ENCODE data around the gene ZDHHC13. TPM values are rescaled to one million over a fixed set of nuclear protein-coding genes. Genes with fewer than 3 reads are reported as not detected.

Gene ZDHHC13
- total and polyA plus RNA-seq, 10 of the 15 experiments (the other 5 are each of a cell fraction or from before 2014, with no cell fraction given) = 8.5 to 34.2 (median 20.4) TPM

DNA sequence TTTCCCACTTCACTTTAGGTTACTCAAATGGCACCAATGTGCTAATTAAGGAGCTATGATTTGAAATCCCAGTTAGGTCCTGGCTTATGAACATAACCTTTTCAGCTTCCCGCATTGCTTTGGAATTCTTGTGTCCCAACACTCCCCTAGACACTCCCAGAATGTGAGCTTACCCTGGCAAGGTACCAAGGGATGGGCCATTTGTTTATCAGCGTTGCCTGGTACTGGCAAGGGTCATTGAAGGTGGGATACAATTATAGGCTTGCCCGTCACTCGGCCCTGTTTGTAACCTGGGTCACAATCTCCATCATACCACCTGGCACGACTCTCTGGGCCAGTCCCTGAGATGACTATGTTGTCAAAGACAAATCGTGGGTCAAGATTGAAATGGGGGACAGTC, 79.5 kb downstream of the ZDHHC13 start (continued):
- TF ChIP-seq, protein P1, sequence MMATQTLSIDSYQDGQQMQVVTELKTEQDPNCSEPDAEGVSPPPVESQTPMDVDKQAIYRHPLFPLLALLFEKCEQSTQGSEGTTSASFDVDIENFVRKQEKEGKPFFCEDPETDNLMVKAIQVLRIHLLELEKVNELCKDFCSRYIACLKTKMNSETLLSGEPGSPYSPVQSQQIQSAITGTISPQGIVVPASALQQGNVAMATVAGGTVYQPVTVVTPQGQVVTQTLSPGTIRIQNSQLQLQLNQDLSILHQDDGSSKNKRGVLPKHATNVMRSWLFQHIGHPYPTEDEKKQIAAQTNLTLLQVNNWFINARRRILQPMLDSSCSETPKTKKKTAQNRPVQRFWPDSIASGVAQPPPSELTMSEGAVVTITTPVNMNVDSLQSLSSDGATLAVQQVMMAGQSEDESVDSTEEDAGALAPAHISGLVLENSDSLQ (IDR thresholded peaks at IDR 0.05) = no peak

- no peak overlapping the region for H3K4me3 ChIP-seq
- H3K27me3 ChIP-seq (replicated peaks in 1 of 2; ENCODE audit: control insufficient read depth in 2 of 2, insufficient read depth in 2 of 2, low read length in 1 of 2) = no peaks in the 10 kb centered on the region
- H3K9ac ChIP-seq (ENCODE audit: control insufficient read depth, insufficient read depth, low read length) = no peak overlapping the region
- intact Hi-C loops (cut with micrococcal nuclease; ENCODE audit: unreplicated experiment) = no loop called here
- 60% methylated on average over 7 of the region's 7 CpGs for WGBS (ENCODE audit: insufficient coverage, insufficient replicate concordance, low lambda C conversion rate, missing lambda C conversion rate)
- in situ Hi-C loops (cut with MboI) = no loop called here
- H4K20me1 ChIP-seq (ENCODE audit: control insufficient read depth, insufficient read depth) = no peaks in the 10 kb centered on the region
- ChIA-PET CTCF (interaction anchor here (0.9 to 3.0 kb wide), 4 partner anchors 11 to 128 kb away, joined by 3 to 11 read pairs (median 4); no protein-coding TSS in a partner anchor), POLR2A (interaction anchor here (2.1 kb wide), 1 partner anchor 83 kb away, joined by 4 read pairs; no protein-coding TSS in a partner anchor), RAD21 (ENCODE audit: unreplicated experiment) (no interaction called here), SMC1A (ENCODE audit: uncharacterized antibody, unreplicated experiment) (interaction anchor here (1.0 to 1.8 kb wide), 4 partner anchors 16 to 61 kb away, joined by 3 to 6 read pairs (median 4); no protein-coding TSS in a partner anchor)
- H3K27ac ChIP-seq (ENCODE audit: control insufficient read depth, insufficient read depth) = no peak overlapping the region
- H3K79me2 ChIP-seq (ENCODE audit: control insufficient read depth, insufficient read depth, low read length) = no peaks in the 10 kb centered on the region
- no peaks in the 10 kb centered on the region for H3K4me1 ChIP-seq (ENCODE audit: control insufficient read depth, insufficient read depth, low read length)
- H3K36me3 ChIP-seq (ENCODE audit: control insufficient read depth in 2 of 2, insufficient read depth in 2 of 2, low read length in 1 of 2) = no peaks in the 10 kb centered on the region
- no TSS peak for BruUV-seq (replicated peaks)
- H3K9me3 ChIP-seq (replicated peaks; ENCODE audit: control insufficient read depth, insufficient read depth, low read length) = no peaks in the 10 kb centered on the region; the same call in 2 of the 3 replicates
- no peak overlapping the region for H3K4me2 ChIP-seq (ENCODE audit: control insufficient read depth, insufficient read depth)
- TF ChIP-seq SIN3A (IDR thresholded peaks at IDR 0.05; ENCODE audit: low read depth, low read length) = no peak
- no peak for TF ChIP-seq FOXK2 (IDR thresholded peaks at IDR 0.05)
- TF ChIP-seq SMAD1 (IDR thresholded peaks at IDR 0.05; ENCODE audit: low read depth, partially characterized antibody) = no peak
- TF ChIP-seq FOXM1 (IDR thresholded peaks at IDR 0.05; ENCODE audit: low read depth, low read length) = no peak
- TF ChIP-seq MYC (IDR thresholded peaks at IDR 0.05; ENCODE audit: insufficient read depth, insufficient read length, insufficient replicate concordance, low read length, severe bottlenecking) = no peak
- TF ChIP-seq CREM (IDR thresholded peaks at IDR 0.05; ENCODE audit: low read depth) = no peak
- no peak for TF ChIP-seq MTA3 (IDR thresholded peaks at IDR 0.05; ENCODE audit: borderline replicate concordance, low read length)
- TF ChIP-seq CEBPB (IDR thresholded peaks at IDR 0.05; ENCODE audit: borderline replicate concordance in 1 of 2, low read depth in 2 of 2, low read length in 2 of 2) = no peak
- no peak for TF ChIP-seq IKZF2 (IDR thresholded peaks at IDR 0.05)
- no peak for TF ChIP-seq ZNF274 (IDR thresholded peaks at IDR 0.05; ENCODE audit: insufficient read depth, insufficient read length)
- no peak for TF ChIP-seq NR2C1 (IDR thresholded peaks at IDR 0.05)
- TF ChIP-seq, protein P2, sequence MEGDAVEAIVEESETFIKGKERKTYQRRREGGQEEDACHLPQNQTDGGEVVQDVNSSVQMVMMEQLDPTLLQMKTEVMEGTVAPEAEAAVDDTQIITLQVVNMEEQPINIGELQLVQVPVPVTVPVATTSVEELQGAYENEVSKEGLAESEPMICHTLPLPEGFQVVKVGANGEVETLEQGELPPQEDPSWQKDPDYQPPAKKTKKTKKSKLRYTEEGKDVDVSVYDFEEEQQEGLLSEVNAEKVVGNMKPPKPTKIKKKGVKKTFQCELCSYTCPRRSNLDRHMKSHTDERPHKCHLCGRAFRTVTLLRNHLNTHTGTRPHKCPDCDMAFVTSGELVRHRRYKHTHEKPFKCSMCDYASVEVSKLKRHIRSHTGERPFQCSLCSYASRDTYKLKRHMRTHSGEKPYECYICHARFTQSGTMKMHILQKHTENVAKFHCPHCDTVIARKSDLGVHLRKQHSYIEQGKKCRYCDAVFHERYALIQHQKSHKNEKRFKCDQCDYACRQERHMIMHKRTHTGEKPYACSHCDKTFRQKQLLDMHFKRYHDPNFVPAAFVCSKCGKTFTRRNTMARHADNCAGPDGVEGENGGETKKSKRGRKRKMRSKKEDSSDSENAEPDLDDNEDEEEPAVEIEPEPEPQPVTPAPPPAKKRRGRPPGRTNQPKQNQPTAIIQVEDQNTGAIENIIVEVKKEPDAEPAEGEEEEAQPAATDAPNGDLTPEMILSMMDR (IDR thresholded peaks at IDR 0.05 in 2 of 3, conservative IDR thresholded peaks at IDR 0.05 in 1 of 3; ENCODE audit: control insufficient read depth in 2 of 3, extremely low read depth in 1 of 3, insufficient read depth in 1 of 3, low read depth in 3 of 3, low read length in 3 of 3) = no peak
- TF ChIP-seq DPF2 (IDR thresholded peaks at IDR 0.05) = no peak
- TF ChIP-seq ASH2L (IDR thresholded peaks at IDR 0.05; ENCODE audit: borderline replicate concordance, low read depth) = no peak
- TF ChIP-seq, protein P3, sequence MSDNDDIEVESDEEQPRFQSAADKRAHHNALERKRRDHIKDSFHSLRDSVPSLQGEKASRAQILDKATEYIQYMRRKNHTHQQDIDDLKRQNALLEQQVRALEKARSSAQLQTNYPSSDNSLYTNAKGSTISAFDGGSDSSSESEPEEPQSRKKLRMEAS (IDR thresholded peaks at IDR 0.05; ENCODE audit: low read depth, low read length) = no peak
- TF ChIP-seq BRCA1 (IDR thresholded peaks at IDR 0.05; ENCODE audit: low read depth, low read length) = no peak
- TF ChIP-seq RELA (IDR thresholded peaks at IDR 0.05; ENCODE audit: borderline replicate concordance, partially characterized antibody) = no peak
- TF ChIP-seq PML (IDR thresholded peaks at IDR 0.05; ENCODE audit: low read length) = no peak
- no peak for TF ChIP-seq ATF7 (IDR thresholded peaks at IDR 0.05; ENCODE audit: low read depth)
- TF ChIP-seq JUNB (IDR thresholded peaks at IDR 0.05) = no peak
- FAIRE-seq (no peak), ATAC-seq (no peak), DNase-seq (ENCODE audit: low read depth, low spot score) (no peak)
- H2AFZ ChIP-seq (ENCODE audit: control insufficient read depth, low read depth, low read length) = no peak overlapping the region
Observed at GRCh38 chr11:19199048-19199447, 82.1 kb downstream of the ZDHHC13 start.
